ENCODE data around the gene OR6T1. TPM values are rescaled to one million over a fixed set of nuclear protein-coding genes. Genes with fewer than 3 reads are reported as not detected.

Gene OR6T1
- total and polyA plus RNA-seq, 2 experiments from 2014 or later, result not detected

DNA sequence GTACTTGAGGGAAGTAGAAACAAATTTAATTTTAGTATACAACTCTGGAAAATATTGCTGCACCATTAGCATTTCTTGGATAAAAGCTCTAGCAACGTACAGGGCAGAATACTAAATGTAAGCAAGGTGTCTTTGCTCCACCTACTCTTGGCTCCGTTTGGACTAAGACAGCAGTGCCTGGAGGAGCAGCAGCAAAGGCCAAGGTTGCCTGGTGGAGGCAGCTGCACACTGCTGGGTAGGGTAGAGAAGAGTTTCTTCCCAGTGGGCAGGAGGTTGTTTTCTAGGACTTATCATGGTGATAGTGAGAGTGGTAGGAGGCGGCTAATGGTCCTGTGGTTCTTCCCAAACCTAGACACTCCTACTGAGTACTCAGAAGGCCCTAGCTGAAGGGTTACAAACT is 43.8 kb downstream of the OR6T1 start (continued):
- TF ChIP-seq, protein P1, sequence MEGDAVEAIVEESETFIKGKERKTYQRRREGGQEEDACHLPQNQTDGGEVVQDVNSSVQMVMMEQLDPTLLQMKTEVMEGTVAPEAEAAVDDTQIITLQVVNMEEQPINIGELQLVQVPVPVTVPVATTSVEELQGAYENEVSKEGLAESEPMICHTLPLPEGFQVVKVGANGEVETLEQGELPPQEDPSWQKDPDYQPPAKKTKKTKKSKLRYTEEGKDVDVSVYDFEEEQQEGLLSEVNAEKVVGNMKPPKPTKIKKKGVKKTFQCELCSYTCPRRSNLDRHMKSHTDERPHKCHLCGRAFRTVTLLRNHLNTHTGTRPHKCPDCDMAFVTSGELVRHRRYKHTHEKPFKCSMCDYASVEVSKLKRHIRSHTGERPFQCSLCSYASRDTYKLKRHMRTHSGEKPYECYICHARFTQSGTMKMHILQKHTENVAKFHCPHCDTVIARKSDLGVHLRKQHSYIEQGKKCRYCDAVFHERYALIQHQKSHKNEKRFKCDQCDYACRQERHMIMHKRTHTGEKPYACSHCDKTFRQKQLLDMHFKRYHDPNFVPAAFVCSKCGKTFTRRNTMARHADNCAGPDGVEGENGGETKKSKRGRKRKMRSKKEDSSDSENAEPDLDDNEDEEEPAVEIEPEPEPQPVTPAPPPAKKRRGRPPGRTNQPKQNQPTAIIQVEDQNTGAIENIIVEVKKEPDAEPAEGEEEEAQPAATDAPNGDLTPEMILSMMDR (conservative IDR thresholded peaks at IDR 0.05; ENCODE audit: low read depth in 2 of 2), result no peak
- TF ChIP-seq JUNB (IDR thresholded peaks at IDR 0.05; ENCODE audit: unreplicated experiment), result no peak
- TF ChIP-seq NANOG (IDR thresholded peaks at IDR 0.05; ENCODE audit: borderline replicate concordance), result no peak
- no peak for TF ChIP-seq CREB1 (CRISPR knock-in tag; IDR thresholded peaks at IDR 0.05; ENCODE audit: low read depth)

Other genes starting within 250 kb of the OR6T1 start
- 33.0 and 36.7 TPM in 2 replicates for gene ZNF202, start 202.2 kb downstream of the OR6T1 start, total RNA-seq (2014; rRNA removed; shearing (Covaris generic))
- 16.1 and 18.2 TPM in 2 replicates for gene ZNF202, start 202.2 kb downstream of the OR6T1 start, polyA plus RNA-seq (2016; fragmentation: Nextera tagmentation; extraction: Ambion mirVana)
- not detected in 2 replicates for gene OR6X1, start 189.3 kb downstream of the OR6T1 start, total RNA-seq (2014; rRNA removed; shearing (Covaris generic))
- gene OR6X1, start 189.3 kb downstream of the OR6T1 start, polyA plus RNA-seq (2016; fragmentation: Nextera tagmentation; extraction: Ambion mirVana), result not detected in 2 replicates
- gene OR6M1, start 137.5 kb downstream of the OR6T1 start, total RNA-seq (2014; rRNA removed; shearing (Covaris generic)), result not detected in 2 replicates
- not detected in 2 replicates for gene OR6M1, start 137.5 kb downstream of the OR6T1 start, polyA plus RNA-seq (2016; fragmentation: Nextera tagmentation; extraction: Ambion mirVana)
- gene TMEM225, start 58.2 kb downstream of the OR6T1 start, total RNA-seq (2014; rRNA removed; shearing (Covaris generic)), result not detected in 2 replicates
- not detected in 2 replicates for gene TMEM225, start 58.2 kb downstream of the OR6T1 start, polyA plus RNA-seq (2016; fragmentation: Nextera tagmentation; extraction: Ambion mirVana)
- gene OR8D4, start 41.7 kb downstream of the OR6T1 start, total RNA-seq (2014; rRNA removed; shearing (Covaris generic)), result 0.14 and 0.74 TPM in 2 replicates
- gene OR8D4, start 41.7 kb downstream of the OR6T1 start, polyA plus RNA-seq (2016; fragmentation: Nextera tagmentation; extraction: Ambion mirVana), result not detected in 2 replicates
- not detected in 2 replicates for gene OR4D5, start 4.2 kb downstream of the OR6T1 start, total RNA-seq (2014; rRNA removed; shearing (Covaris generic))
- gene OR4D5, start 4.2 kb downstream of the OR6T1 start, polyA plus RNA-seq (2016; fragmentation: Nextera tagmentation; extraction: Ambion mirVana), result not detected in 2 replicates
- gene OR10S1, start 33.9 kb upstream of the OR6T1 start, total RNA-seq (2014; rRNA removed; shearing (Covaris generic)), result not detected in 2 replicates
- gene OR10S1, start 33.9 kb upstream of the OR6T1 start, polyA plus RNA-seq (2016; fragmentation: Nextera tagmentation; extraction: Ambion mirVana), result not detected in 2 replicates
- not detected in 2 replicates for gene OR10G6, start 51.3 kb upstream of the OR6T1 start, total RNA-seq (2014; rRNA removed; shearing (Covaris generic))
- gene OR10G6, start 51.3 kb upstream of the OR6T1 start, polyA plus RNA-seq (2016; fragmentation: Nextera tagmentation; extraction: Ambion mirVana), result not detected in 2 replicates
- not detected in 2 replicates for gene OR10G4, start 69.2 kb upstream of the OR6T1 start, total RNA-seq (2014; rRNA removed; shearing (Covaris generic))
- not detected in 2 replicates for gene OR10G4, start 69.2 kb upstream of the OR6T1 start, polyA plus RNA-seq (2016; fragmentation: Nextera tagmentation; extraction: Ambion mirVana)
- not detected in 2 replicates for gene OR10G9, start 79.2 kb upstream of the OR6T1 start, total RNA-seq (2014; rRNA removed; shearing (Covaris generic))
- not detected in 2 replicates for gene OR10G9, start 79.2 kb upstream of the OR6T1 start, polyA plus RNA-seq (2016; fragmentation: Nextera tagmentation; extraction: Ambion mirVana)
- gene OR10G8, start 83.0 kb upstream of the OR6T1 start, total RNA-seq (2014; rRNA removed; shearing (Covaris generic)), result not detected in 2 replicates
- not detected in 2 replicates for gene OR10G8, start 83.0 kb upstream of the OR6T1 start, polyA plus RNA-seq (2016; fragmentation: Nextera tagmentation; extraction: Ambion mirVana)
- gene OR10G7, start 97.5 kb upstream of the OR6T1 start, total RNA-seq (2014; rRNA removed; shearing (Covaris generic)), result not detected in 2 replicates
- not detected in 2 replicates for gene OR10G7, start 97.5 kb upstream of the OR6T1 start, polyA plus RNA-seq (2016; fragmentation: Nextera tagmentation; extraction: Ambion mirVana)
- 13.5 and 15.2 TPM in 2 replicates for gene VWA5A, start 171.6 kb upstream of the OR6T1 start, total RNA-seq (2014; rRNA removed; shearing (Covaris generic))
- gene VWA5A, start 171.6 kb upstream of the OR6T1 start, polyA plus RNA-seq (2016; fragmentation: Nextera tagmentation; extraction: Ambion mirVana), result 10.0 and 10.4 TPM in 2 replicates
- gene OR10D3, start 239.5 kb upstream of the OR6T1 start, total RNA-seq (2014; rRNA removed; shearing (Covaris generic)), result not detected in 2 replicates
- gene OR10D3, start 239.5 kb upstream of the OR6T1 start, polyA plus RNA-seq (2016; fragmentation: Nextera tagmentation; extraction: Ambion mirVana), result not detected in 2 replicates